ENCODE data around the gene MAGEA10.

- TF ChIP-seq GATA2 (IDR thresholded peaks at IDR 0.05; ENCODE audit: low read depth, low read length) (no peak), GATA3 (IDR thresholded peaks at IDR 0.05; ENCODE audit: low read depth, low read length) (no peak)
Measured at GRCh38 chrX:152177497-152178269, 39.3 kb upstream of the MAGEA10 start.

Data from SH-SY5Y (cell line).